Gastrocnemius medialis (tissue), 4 donors: ENCODE data around the gene AADACL3.

ENCODE experiments used
- CTCF ChIP-seq, 5 experiments: fragments of 450-650 bp in 3 of 5; fragments of 200-600 bp in 2 of 5; sonication (generic) in 2 of 5; IDR thresholded peaks in 4 of 5; conservative IDR thresholded peaks in 1 of 5; 1 replicate in 4 of 5; 2 replicates in 1 of 5; pipeline ENCODE4 v1.5.1; 2016 to 2019; ENCODE audit warnings: antibody characterized with exemption in 5 of 5, mild to moderate bottlenecking in 3 of 5, moderate library complexity in 3 of 5
- POLR2A ChIP-seq, 2 donors: fragments of 450-650 bp; IDR thresholded peaks; one replicate each; pipeline ENCODE4 v1.6.1; 2017; ENCODE audit warnings: antibody characterized with exemption in 2 of 2, mild to moderate bottlenecking in 2 of 2, moderate library complexity in 2 of 2

GRCh38 chr1:12711536-12711935 is 4.4 kb upstream of the AADACL3 start:
- TF ChIP-seq CTCF (IDR thresholded peaks at IDR 0.05 in 4 of 5, conservative IDR thresholded peaks at IDR 0.05 in 1 of 5) (no peak), POLR2A (IDR thresholded peaks at IDR 0.05) (no peak)
